Adipocyte (in vitro differentiated cells): ENCODE measurements around the gene KRTAP10-9.

Source experiments
- DNase-seq: peaks from one replicate; pipeline ENCODE4 v3.0.0-alpha.2; 2015; ENCODE audit warnings: low read depth
- H3K27me3 ChIP-seq: replicated peaks from 2 replicates; pipeline ENCODE4 v1.7.0; 2013; ENCODE audit warnings: mild to moderate bottlenecking, low read length, moderate library complexity; ENCODE audit not compliant: control insufficient read depth, insufficient read depth
- H3K36me3 ChIP-seq: 2 replicates; pipeline ENCODE4 v1.7.0; 2013; ENCODE audit warnings: low read length, mild to moderate bottlenecking, moderate library complexity; ENCODE audit not compliant: control insufficient read depth, insufficient read depth, severe bottlenecking
- H3K4me1 ChIP-seq: 2 replicates; pipeline ENCODE4 v1.7.0; 2013; ENCODE audit warnings: mild to moderate bottlenecking, low read length, moderate library complexity; ENCODE audit not compliant: control insufficient read depth, insufficient read depth
- H3K4me3 ChIP-seq: 2 replicates; pipeline ENCODE4 v1.7.0; 2013; ENCODE audit warnings: mild to moderate bottlenecking, low read length, moderate library complexity
- H3K9ac ChIP-seq: 2 replicates; pipeline ENCODE4 v1.7.0; 2013; ENCODE audit warnings: mild to moderate bottlenecking, low read length, moderate library complexity
- H3K9me3 ChIP-seq: 2 replicates; pipeline ENCODE4 v1.7.0; 2013; ENCODE audit warnings: mild to moderate bottlenecking, low read length, moderate library complexity; ENCODE audit not compliant: control insufficient read depth

The KRTAP10-9 gene

GRCh38 chr21:44649521-44650100, 22.7 kb downstream of the KRTAP10-9 start:
- Histone ChIP-seq H3K4me3 (no peak overlapping the region), H3K27me3 (no peaks in the 10 kb centered on the region), H3K9ac (no peak overlapping the region), H3K36me3 (no peaks in the 10 kb centered on the region), H3K4me1 (no peaks in the 10 kb centered on the region), H3K9me3 (peaks cover 5% of the 10 kb centered on the region)
- no peak for DNase-seq

- Histone ChIP-seq H3K4me1 (no peaks in the 10 kb centered on the region), H3K36me3 (no peaks in the 10 kb centered on the region), H3K9me3 (no peaks in the 10 kb centered on the region), H3K4me3 (no peak overlapping the region), H3K27me3 (no peaks in the 10 kb centered on the region), H3K9ac (no peak overlapping the region)
- DNase-seq = no peak
Measured at GRCh38 chr21:44650265-44650972, 23.5 kb downstream of the KRTAP10-9 start.

DNA sequence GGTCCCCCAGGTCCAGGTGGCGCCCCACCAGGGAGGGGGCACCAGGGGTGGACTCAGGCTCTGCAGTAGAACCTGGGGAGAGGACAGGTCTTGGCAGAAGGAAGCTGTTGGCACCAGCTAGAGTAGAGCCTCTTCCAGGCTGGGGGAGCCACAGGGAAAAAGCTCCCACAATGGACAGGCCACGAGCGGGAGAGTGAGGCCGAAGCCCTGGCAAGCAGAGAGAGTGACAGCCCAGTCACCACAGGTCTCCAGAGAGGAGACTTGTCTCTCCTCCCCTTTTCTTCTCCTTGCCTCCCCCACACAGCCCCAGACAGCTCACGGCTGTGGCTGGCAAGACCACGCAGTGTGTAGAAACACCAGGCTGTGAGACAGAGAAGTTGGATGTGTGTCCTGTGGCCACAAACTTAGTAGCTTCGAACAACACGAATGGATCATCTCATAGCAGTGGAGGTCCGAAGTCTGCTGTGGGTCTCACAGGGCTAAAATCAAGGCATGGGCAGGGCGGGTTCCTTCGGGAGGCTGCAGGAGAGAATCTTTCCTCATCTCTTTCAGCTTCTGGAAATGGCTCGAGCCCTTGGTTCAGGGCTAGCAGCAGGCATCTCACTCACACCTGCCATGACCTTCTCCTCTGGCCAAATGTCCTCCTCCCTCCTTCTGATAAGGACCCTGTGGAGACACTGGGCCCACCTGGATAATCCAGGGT, 24.2 kb downstream of the KRTAP10-9 start:
- no peak for DNase-seq

DNA sequence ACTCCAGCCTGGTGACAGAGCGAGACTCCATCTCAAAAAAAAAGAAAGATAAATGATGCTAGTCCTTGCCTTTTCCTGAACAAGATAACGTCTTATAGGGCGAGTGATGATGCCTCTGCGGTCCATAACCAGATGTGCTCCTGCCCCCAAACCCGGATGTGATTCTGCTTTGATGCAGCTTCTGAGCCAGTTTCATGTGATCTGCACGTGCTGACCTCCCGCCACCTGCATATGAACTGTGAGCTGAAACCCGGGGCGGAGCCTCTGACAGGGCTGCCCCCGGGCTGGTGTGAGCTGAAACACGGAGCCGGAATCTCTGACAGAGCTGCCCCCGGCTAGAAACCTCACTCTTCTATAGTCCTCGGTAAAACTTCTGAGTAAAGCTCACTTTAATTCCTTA, 26.2 kb downstream of the KRTAP10-9 start:
- Histone ChIP-seq H3K27me3 (no peaks in the 10 kb centered on the region), H3K4me3 (no peak overlapping the region), H3K4me1 (no peaks in the 10 kb centered on the region), H3K36me3 (no peaks in the 10 kb centered on the region), H3K9ac (no peak overlapping the region), H3K9me3 (peaks cover 14% of the 10 kb centered on the region)
- no peak for DNase-seq

More for the DNA sequence above, 24.2 kb downstream of the KRTAP10-9 start:
- H3K9ac ChIP-seq = no peak overlapping the region
- H3K36me3 ChIP-seq = no peaks in the 10 kb centered on the region
- no peaks in the 10 kb centered on the region for H3K27me3 ChIP-seq
- no peak overlapping the region for H3K4me3 ChIP-seq
- peaks cover 7% of the 10 kb centered on the region for H3K9me3 ChIP-seq
- H3K4me1 ChIP-seq = no peaks in the 10 kb centered on the region

DNA sequence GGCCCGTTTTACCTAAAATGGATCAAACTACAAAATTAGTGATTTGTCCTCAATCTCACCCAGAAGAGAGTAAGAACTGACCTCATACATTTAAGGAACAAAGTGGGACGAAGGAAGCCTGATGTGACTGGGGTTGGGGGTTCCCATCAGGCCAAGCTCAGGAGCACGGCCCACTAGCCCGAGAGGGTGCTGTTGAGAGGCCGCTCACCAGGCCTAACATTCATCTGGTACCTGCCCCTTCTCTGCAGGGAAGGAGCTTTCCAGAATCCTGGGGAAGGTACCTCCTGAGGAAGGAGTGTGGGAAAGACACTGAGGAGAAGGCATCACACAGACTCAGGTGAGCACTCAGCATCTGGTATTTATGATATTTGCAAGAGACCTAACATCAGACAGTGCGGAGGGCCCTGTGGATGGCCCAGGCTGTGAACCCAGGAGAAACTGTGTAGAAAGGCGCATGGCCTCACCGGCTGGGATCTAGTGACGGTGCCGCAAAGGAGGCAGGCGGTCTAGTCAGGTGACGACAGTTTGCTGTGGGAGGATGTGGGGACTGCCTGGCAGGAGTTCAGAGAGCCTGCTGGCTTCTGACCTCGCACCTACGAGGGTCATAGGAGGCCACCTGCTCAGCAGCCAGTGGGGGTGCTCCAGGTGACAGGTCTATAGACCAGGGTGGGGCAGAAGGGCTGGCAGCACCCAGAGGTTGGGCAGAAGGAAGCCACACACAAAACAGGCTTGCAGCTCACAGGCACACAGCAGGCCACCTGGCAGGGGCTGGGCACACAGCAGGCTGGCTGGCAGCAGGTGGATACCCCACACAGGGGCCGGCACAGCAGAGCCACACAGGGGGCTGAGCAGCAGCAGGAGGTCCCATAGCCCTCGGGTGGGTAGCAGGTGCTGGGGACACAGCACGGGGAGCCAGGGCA, 27.0 kb downstream of the KRTAP10-9 start:
- no peak overlapping the region for H3K9ac ChIP-seq
- peaks cover under 1% of the 10 kb centered on the region for H3K27me3 ChIP-seq
- H3K9me3 ChIP-seq = peaks cover 14% of the 10 kb centered on the region
- DNase-seq = no peak
- no peak overlapping the region for H3K4me3 ChIP-seq
- no peaks in the 10 kb centered on the region for H3K4me1 ChIP-seq
- H3K36me3 ChIP-seq = no peaks in the 10 kb centered on the region

DNA sequence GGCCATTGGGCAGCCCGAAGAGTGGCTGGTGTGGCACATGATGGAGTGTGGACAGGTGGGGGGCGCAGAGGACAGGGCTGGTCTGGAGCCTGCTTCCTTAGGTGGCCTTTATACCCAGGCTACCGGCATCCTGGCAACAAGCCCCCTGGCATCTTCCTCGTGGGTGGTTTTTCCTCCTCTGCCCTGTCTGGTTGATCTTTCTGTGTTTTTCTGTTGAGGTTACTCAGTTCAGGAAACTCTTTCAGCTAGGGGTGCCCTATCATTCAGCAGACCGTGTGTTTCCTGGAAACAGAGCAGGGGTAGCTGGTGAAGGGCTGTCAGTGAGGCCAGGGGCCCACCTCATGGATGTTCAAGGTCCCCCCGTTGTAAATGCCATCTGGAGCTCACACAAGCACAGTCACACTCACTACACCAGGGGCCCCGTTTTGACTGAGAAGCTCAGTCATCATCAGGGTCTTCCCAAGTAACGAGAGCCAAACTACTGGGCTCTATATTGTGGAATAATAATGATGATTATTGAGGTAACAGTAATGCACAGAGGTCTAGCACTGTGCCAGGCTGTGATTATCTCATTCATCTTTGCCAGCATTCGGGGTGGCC, 27.8 kb downstream of the KRTAP10-9 start, which contains the start of gene KRTAP12-4:
TSS of gene KRTAP12-4 (minus strand) at position 84 of the 600 bp plus-strand sequence. CDS start at position 39, 45 bp downstream.
- Histone ChIP-seq H3K27me3 (peaks cover 3% of the 10 kb centered on the region), H3K9me3 (peaks cover 14% of the 10 kb centered on the region), H3K4me1 (no peaks in the 10 kb centered on the region), H3K4me3 (no peak within 1 kb of the TSS), H3K36me3 (no peaks in the 10 kb centered on the region), H3K9ac (no peak within 1 kb of the TSS)
- DNase-seq = no peak

GRCh38 chr21:44656868-44657267, 30.0 kb downstream of the KRTAP10-9 start:
- Histone ChIP-seq H3K4me3 (no peak overlapping the region), H3K9me3 (peaks cover 14% of the 10 kb centered on the region), H3K4me1 (no peaks in the 10 kb centered on the region), H3K36me3 (no peaks in the 10 kb centered on the region), H3K9ac (no peak overlapping the region), H3K27me3 (peaks cover 3% of the 10 kb centered on the region)
- DNase-seq = no peak

DNA sequence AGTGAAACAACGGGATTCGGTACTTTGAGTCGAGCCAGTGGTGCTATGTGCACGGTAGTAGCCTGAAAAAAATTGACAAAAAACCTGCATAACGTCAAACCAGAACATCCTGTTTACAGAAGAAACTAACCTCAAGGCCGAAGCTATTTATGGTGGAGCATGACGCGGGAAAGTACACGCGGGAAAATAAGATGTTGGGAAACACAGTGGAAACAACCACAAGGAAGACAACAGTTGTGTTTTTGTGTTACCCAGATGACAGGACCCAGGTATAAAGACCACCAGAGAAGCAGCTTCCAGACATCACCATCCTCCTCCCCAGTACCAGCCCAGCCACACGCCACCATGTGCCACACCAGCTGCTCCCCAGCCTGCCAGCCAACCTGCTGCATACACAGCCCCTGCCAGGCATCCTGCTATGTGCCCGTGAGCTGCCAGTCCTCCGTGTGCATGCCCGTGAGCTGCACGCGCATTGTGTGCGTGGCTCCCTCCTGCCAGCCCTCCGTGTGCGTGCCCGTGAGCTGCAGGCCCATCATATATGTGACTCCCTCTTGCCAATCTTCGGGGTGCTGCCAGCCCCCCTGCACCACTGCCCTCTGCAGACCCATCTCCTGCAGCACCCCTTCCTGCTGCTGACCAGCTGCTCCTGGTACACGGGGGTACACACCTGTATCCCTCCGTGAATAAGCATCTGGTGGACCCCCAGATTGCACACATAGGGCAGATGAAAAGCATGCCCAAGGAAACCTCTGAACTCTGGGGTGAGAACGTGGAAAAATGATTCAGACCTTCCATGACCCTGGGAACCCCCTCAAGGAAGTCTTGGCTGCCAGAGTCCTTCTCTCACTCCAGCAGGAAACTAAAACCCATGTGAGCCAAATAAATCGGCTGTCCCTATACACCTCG, 31.0 kb downstream of the KRTAP10-9 start, which contains the start of gene KRTAP12-3:
TSS of gene KRTAP12-3 (plus strand) at position 298 of the 906 bp plus-strand sequence. CDS start at position 346, 48 bp downstream.
- H3K36me3 ChIP-seq = no peaks in the 10 kb centered on the region
- H3K27me3 ChIP-seq = peaks cover 3% of the 10 kb centered on the region
- DNase-seq = no peak
- H3K9me3 ChIP-seq = peaks cover 17% of the 10 kb centered on the region
- H3K4me3 ChIP-seq = no peak within 1 kb of the TSS
- no peaks in the 10 kb centered on the region for H3K4me1 ChIP-seq
- no peak within 1 kb of the TSS for H3K9ac ChIP-seq

DNA sequence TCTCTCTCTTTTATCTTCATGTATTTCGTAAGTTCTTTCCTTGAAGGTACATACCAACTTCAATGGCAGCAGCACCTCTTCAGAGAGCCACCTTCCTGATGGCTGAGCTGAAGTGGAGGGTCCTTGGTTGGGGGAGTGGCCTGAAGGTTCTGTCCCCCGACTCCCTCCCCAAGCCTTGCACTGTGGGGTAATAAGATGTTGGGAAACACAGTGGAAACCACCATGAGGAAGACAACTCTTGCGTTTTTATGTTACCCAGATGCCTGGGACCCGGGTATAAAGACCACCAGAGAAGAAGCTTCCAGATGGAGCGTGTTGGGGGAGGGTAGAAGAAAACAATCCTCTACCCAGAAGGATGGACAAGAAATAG, 31.6 kb downstream of the KRTAP10-9 start:
- H3K9ac ChIP-seq = no peak overlapping the region
- H3K9me3 ChIP-seq = peaks cover 21% of the 10 kb centered on the region
- H3K36me3 ChIP-seq = no peaks in the 10 kb centered on the region
- DNase-seq = no peak
- no peak overlapping the region for H3K4me3 ChIP-seq
- H3K4me1 ChIP-seq = no peaks in the 10 kb centered on the region
- peaks cover 3% of the 10 kb centered on the region for H3K27me3 ChIP-seq
